B cell (primary cell): ENCODE measurements around the gene ELMO1. TPM values are rescaled to one million over a fixed set of nuclear protein-coding genes. Genes with fewer than 3 reads are reported as not detected.

Experiments
- ATAC-seq: fragments of 200-7000 bp; cut with Tn5 transposase; one replicate; pipeline ENCODE4 v1.10.0; 2021; ENCODE audit warnings: low read depth, mild to moderate bottlenecking, moderate number of reproducible peaks, moderate library complexity
- CTCF ChIA-PET: fragments of 350-600 bp; sonication (Branson Sonifier 250); formaldehyde crosslinking; loops from one replicate; lab custom pipeline; 2021; ENCODE audit warnings: antibody characterized with exemption, inconsistent platforms; lab: Charles Lee
- POLR2A ChIA-PET: fragments of 350-600 bp; sonication (Branson Sonifier 250); formaldehyde crosslinking; loops from one replicate; lab custom pipeline; 2021; ENCODE audit warnings: antibody characterized with exemption; lab: Charles Lee
- DNase-seq: peaks from one replicate; pipeline ENCODE4 v3.0.0; 2013
- H2AFZ ChIP-seq: 2 replicates; pipeline ENCODE4 v1.6.1; 2012; ENCODE audit warnings: mild to moderate bottlenecking, low read depth, low read length; ENCODE audit not compliant: insufficient read depth, poor library complexity, severe bottlenecking
- H3K27ac ChIP-seq, 2 donors: 1 replicate in 1 of 2; 2 replicates in 1 of 2; pipeline ENCODE4 v1.5.1; 2012 to 2013; ENCODE audit warnings: low read length in 2 of 2, mild to moderate bottlenecking in 2 of 2, moderate library complexity in 1 of 2
- H3K27me3 ChIP-seq, 4 experiments: fragments of 200-600 bp in 1 of 4; sonication (generic) in 1 of 4; replicated peaks in 1 of 4; 1 replicate in 2 of 4; 2 replicates in 2 of 4; pipeline versions ENCODE4 v1.6.1 to v1.7.0; 2013 to 2016; ENCODE audit warnings: low read length in 3 of 4, mild to moderate bottlenecking in 2 of 4, mixed read lengths in 1 of 4, moderate library complexity in 1 of 4; ENCODE audit not compliant: insufficient read depth in 4 of 4, control insufficient read depth in 3 of 4; ENCODE audit errors: control extremely low read depth in 1 of 4
- H3K36me3 ChIP-seq, 2 experiments: replicated peaks in 1 of 2; 1 replicate in 1 of 2; 2 replicates in 1 of 2; pipeline versions ENCODE4 v1.6.1 to v1.7.1; 2013; ENCODE audit warnings: low read length in 1 of 2; ENCODE audit not compliant: insufficient read depth in 2 of 2, control insufficient read depth in 1 of 2; ENCODE audit errors: control extremely low read depth in 1 of 2, extremely low read depth in 1 of 2
- H3K4me1 ChIP-seq, 2 donors: fragments of 200-600 bp in 1 of 2; sonication (generic) in 1 of 2; 1 replicate in 1 of 2; 2 replicates in 1 of 2; pipeline versions ENCODE4 v1.5.1 to v1.6.1; 2013 to 2017; ENCODE audit warnings: low read length in 2 of 2; ENCODE audit not compliant: control insufficient read depth in 2 of 2, insufficient read depth in 2 of 2
- H3K4me2 ChIP-seq: replicated peaks from 2 replicates; pipeline ENCODE3; 2012; ENCODE audit warnings: mild to moderate bottlenecking, low read depth, low read length; ENCODE audit not compliant: poor library complexity, severe bottlenecking
- H3K4me3 ChIP-seq, 5 experiments: fragments of 200-600 bp in 1 of 5; sonication (generic) in 1 of 5; 1 replicate in 3 of 5; 2 replicates in 2 of 5; pipeline versions ENCODE4 v1.5.1 to v1.7.0; 2011 to 2016; ENCODE audit warnings: low read length in 4 of 5, mild to moderate bottlenecking in 4 of 5, low read depth in 2 of 5, control low read depth in 1 of 5, moderate library complexity in 1 of 5; ENCODE audit not compliant: insufficient read depth in 1 of 5; ENCODE audit errors: control extremely low read depth in 1 of 5, extremely low read depth in 1 of 5
- H3K79me2 ChIP-seq: fragments of 200-600 bp; sonication (generic); one replicate; pipeline ENCODE4 v1.6.0; 2016; ENCODE audit warnings: low read length; ENCODE audit not compliant: control insufficient read depth, insufficient read depth
- H3K9ac ChIP-seq: fragments of 200-600 bp; sonication (generic); 2 replicates; pipeline ENCODE4 v1.6.1; 2017; ENCODE audit warnings: mild to moderate bottlenecking, low read length, moderate library complexity
- H3K9me3 ChIP-seq, 3 donors: one replicate each; pipeline versions ENCODE4 v1.6.1 to v1.7.1; 2013; ENCODE audit warnings: low read length in 2 of 3; ENCODE audit not compliant: control insufficient read depth in 2 of 3, insufficient read depth in 1 of 3; ENCODE audit errors: control extremely low read depth in 1 of 3
- H4K20me1 ChIP-seq: 2 replicates; pipeline ENCODE4 v1.6.0; 2012; ENCODE audit warnings: mild to moderate bottlenecking, low read length; ENCODE audit not compliant: insufficient read depth, control insufficient read depth, poor library complexity, severe bottlenecking
- H3K27ac Mint-ChIP-seq: one replicate; pipeline ENCODE4 v1.8.0; 2021; ENCODE audit warnings: mixed read lengths
- H3K27me3 Mint-ChIP-seq: one replicate; pipeline ENCODE4 v1.8.0; 2021; ENCODE audit warnings: mixed read lengths
- H3K4me1 Mint-ChIP-seq: one replicate; pipeline ENCODE4 v1.8.0; 2021; ENCODE audit warnings: mixed read lengths
- H3K4me3 Mint-ChIP-seq: one replicate; pipeline ENCODE4 v1.8.0; 2021; ENCODE audit warnings: mixed read lengths
- H3K9me3 Mint-ChIP-seq: one replicate; pipeline ENCODE4 v1.8.0; 2022; ENCODE audit warnings: mixed read lengths; ENCODE audit not compliant: insufficient read depth
- CTCF ChIP-seq: fragments of 200-600 bp; IDR thresholded peaks from one replicate; pipeline ENCODE4 v1.8.0; 2022; ENCODE audit warnings: antibody characterized with exemption, mild to moderate bottlenecking
- EZH2 ChIP-seq: IDR thresholded peaks from 2 replicates; pipeline ENCODE4 v1.6.1; 2012; ENCODE audit warnings: borderline replicate concordance, low read depth, mild to moderate bottlenecking, moderate library complexity, low read length; ENCODE audit not compliant: insufficient read depth, poor library complexity, severe bottlenecking
- WGBS: methylation state at CpG from one replicate; pipeline ENCODE4 v1.1.5; 2013; ENCODE audit warnings: missing lambda C conversion rate; ENCODE audit not compliant: insufficient coverage; 5-methylcytosine and 5-hydroxymethylcytosine counted together
- intact Hi-C: fragments of 100-400 bp; cut with micrococcal nuclease; formaldehyde crosslinking; loops from one replicate; pipeline ENCODE4 v1.10.0; 2022
- polyA plus RNA-seq: library from polyadenylated mRNA; depleted of rRNA; stranded (reverse); fragments of >200 nt; gene quantifications from 2 replicates; pipeline ENCODE4 v1.2.3, GENCODE V29; 2012
- total RNA-seq, 2 donors: library from RNA; stranded (reverse); fragments of 120-200 nt in 1 of 2; gene quantifications; 1 replicate in 1 of 2; 2 replicates in 1 of 2; pipeline versions ENCODE4 v1.2.3 to v1.2.4, GENCODE V29; 2013 to 2022

The ELMO1 gene
- total and polyA plus RNA-seq, 2 donors (not counting 1 experiment from before 2014, with no cell fraction given) = 44.7 to 177 TPM

GRCh38 chr7:36827726-36828703 is 620.6 kb downstream of the ELMO1 start:
- Mint-ChIP-seq H3K4me1 (no peaks in the 10 kb centered on the region), H3K9me3 (no peaks in the 10 kb centered on the region), H3K27me3 (no peaks in the 10 kb centered on the region), H3K27ac (no peak overlapping the region), H3K4me3 (no peak overlapping the region)
- H3K27ac ChIP-seq = no peak overlapping the region
- DNase-seq = no peak
- peaks cover 0 to 2% (median 2%) of the 10 kb centered on the region in 3 donors for H3K9me3 ChIP-seq
- no peak for TF ChIP-seq EZH2
- TF ChIP-seq CTCF = no peak
- no peak overlapping the region for H3K4me3 ChIP-seq
- no peaks in the 10 kb centered on the region for H3K27me3 ChIP-seq
- no peaks in the 10 kb centered on the region for H3K79me2 ChIP-seq
- no peak overlapping the region for H3K4me2 ChIP-seq
- no peaks in the 10 kb centered on the region for H3K4me1 ChIP-seq
- POLR2A ChIA-PET = no interaction called here
- ATAC-seq = no peak
- 100% methylated on average over 2 of the region's 8 CpGs for WGBS
- H4K20me1 ChIP-seq = no peaks in the 10 kb centered on the region
- H3K36me3 ChIP-seq = no peaks in the 10 kb centered on the region
- CTCF ChIA-PET = no interaction called here
- H3K9ac ChIP-seq = no peak overlapping the region
- intact Hi-C loops = no loop called here
- H2AFZ ChIP-seq = no peak overlapping the region

GRCh38 chr7:36825501-36825900 is 623.2 kb downstream of the ELMO1 start:
- no peaks in the 10 kb centered on the region for H3K4me1 ChIP-seq
- intact Hi-C loops = no loop called here
- H3K9me3 ChIP-seq = no peaks in the 10 kb centered on the region
- H3K27ac Mint-ChIP-seq = no peak overlapping the region
- H3K4me1 Mint-ChIP-seq = no peaks in the 10 kb centered on the region
- no peaks in the 10 kb centered on the region for H3K27me3 Mint-ChIP-seq
- no peaks in the 10 kb centered on the region for H3K79me2 ChIP-seq
- no peak for ATAC-seq
- no peaks in the 10 kb centered on the region for H4K20me1 ChIP-seq
- 95% methylated on average over 4 of the region's 4 CpGs for WGBS
- TF ChIP-seq EZH2 = no peak
- TF ChIP-seq CTCF = no peak
- no peak overlapping the region for H2AFZ ChIP-seq
- H3K36me3 ChIP-seq = no peaks in the 10 kb centered on the region
- H3K4me2 ChIP-seq = no peak overlapping the region
- no peak overlapping the region for H3K4me3 Mint-ChIP-seq
- H3K9me3 Mint-ChIP-seq = no peaks in the 10 kb centered on the region
- CTCF ChIA-PET = no interaction called here
- POLR2A ChIA-PET = no interaction called here
- no peak for DNase-seq
- no peaks in the 10 kb centered on the region for H3K27me3 ChIP-seq
- H3K27ac ChIP-seq = no peak overlapping the region
- H3K9ac ChIP-seq = no peak overlapping the region
- no peak overlapping the region for H3K4me3 ChIP-seq
